ENCODE measurements around the gene SDCCAG8. TPM values are rescaled to one million over a fixed set of nuclear protein-coding genes. Genes with fewer than 3 reads are reported as not detected.
"Not testable (repeated sequence)": the region's sequence is repeated elsewhere in the genome, so short reads cannot be mapped to it uniquely, and the experiment has no call there.

The SDCCAG8 gene
- total and polyA plus RNA-seq, 10 donors = 14.8 to 79.3 (median 46.5) TPM

DNA sequence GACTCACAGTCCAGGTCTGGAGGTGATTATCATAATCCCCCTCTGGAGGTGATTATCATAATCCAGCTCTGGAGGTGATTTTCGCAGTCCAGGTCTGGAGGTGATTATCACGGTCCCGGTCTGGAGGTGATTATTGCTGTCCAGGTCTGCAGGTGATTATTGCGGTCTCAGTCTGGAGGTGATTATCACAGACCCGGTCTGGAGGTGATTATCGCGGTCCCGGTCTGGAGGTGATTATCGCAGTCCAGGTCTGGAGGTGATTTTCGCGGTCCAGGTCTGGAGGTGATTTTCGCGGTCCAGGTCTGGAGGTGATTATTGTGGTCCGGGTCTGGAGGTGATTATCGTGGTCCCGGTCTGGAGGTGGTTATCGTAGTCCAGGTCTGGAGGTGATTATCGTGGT is 76.6 kb downstream of the SDCCAG8 start:
- WGBS, 5 donors = 94 to 98% (median 95%) methylated on average over 18 of the region's 18 CpGs
- no peaks in the 10 kb centered on the region for H3K9me3 ChIP-seq
- H3K4me3 ChIP-seq = no peak overlapping the region
- H3K4me1 ChIP-seq = no peaks in the 10 kb centered on the region
- TF ChIP-seq, protein P1, sequence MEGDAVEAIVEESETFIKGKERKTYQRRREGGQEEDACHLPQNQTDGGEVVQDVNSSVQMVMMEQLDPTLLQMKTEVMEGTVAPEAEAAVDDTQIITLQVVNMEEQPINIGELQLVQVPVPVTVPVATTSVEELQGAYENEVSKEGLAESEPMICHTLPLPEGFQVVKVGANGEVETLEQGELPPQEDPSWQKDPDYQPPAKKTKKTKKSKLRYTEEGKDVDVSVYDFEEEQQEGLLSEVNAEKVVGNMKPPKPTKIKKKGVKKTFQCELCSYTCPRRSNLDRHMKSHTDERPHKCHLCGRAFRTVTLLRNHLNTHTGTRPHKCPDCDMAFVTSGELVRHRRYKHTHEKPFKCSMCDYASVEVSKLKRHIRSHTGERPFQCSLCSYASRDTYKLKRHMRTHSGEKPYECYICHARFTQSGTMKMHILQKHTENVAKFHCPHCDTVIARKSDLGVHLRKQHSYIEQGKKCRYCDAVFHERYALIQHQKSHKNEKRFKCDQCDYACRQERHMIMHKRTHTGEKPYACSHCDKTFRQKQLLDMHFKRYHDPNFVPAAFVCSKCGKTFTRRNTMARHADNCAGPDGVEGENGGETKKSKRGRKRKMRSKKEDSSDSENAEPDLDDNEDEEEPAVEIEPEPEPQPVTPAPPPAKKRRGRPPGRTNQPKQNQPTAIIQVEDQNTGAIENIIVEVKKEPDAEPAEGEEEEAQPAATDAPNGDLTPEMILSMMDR (IDR thresholded peaks at IDR 0.05 in 8 of 11, conservative IDR thresholded peaks at IDR 0.05 in 3 of 11) = no peak
- TF ChIP-seq POLR2A (IDR thresholded peaks at IDR 0.05) = no peak
- no peak for TF ChIP-seq POLR2AphosphoS5 (IDR thresholded peaks at IDR 0.05)
- H3K36me3 ChIP-seq = peaks cover 0 to 76% (median 19%) of the 10 kb centered on the region in 6 donors
- DNase-seq = no peak
- no peak overlapping the region for H3K27ac ChIP-seq
- intact Hi-C loops (cut with DNase I; ENCODE audit: low total_unique reads) = no loop called here
- no peaks in the 10 kb centered on the region for H3K27me3 ChIP-seq (replicated peaks in 1 of 7)

DNA sequence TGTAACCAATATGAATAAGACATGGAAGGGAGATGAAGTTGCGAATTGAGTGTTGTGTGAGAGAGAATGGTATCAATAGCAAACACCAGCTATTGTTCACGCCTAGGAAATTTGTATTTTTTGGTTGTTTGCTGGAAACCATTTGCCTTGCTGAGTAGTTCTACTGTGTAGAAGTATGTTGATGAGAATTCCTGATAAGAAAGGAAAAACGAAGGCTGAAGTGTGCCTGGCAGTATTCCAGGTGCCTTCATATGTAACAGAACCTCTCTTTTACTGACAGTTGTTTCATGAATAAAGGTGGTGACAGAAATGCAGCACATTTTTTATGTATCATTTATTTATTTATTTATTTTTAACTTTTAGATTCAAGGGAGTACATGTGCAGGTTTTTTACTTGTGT is 79.5 kb downstream of the SDCCAG8 start:
- Histone ChIP-seq H3K27me3 (replicated peaks in 1 of 7) (no peaks in the 10 kb centered on the region), H3K4me3 (no peak overlapping the region), H3K27ac (no peak overlapping the region), H3K9me3 (no peaks in the 10 kb centered on the region), H3K36me3 (peaks cover 0 to 82% (median 19%) of the 10 kb centered on the region in 6 donors), H3K4me1 (no peaks in the 10 kb centered on the region)
- TF ChIP-seq, protein P1 (IDR thresholded peaks at IDR 0.05 in 8 of 11, conservative IDR thresholded peaks at IDR 0.05 in 3 of 11) = no peak
- no peak for TF ChIP-seq POLR2A (IDR thresholded peaks at IDR 0.05)
- TF ChIP-seq POLR2AphosphoS5 (IDR thresholded peaks at IDR 0.05) = no peak
- 78 to 91% (median 87%) methylated on average over 3 of the region's 3 CpGs for WGBS, 5 donors
- no peak for DNase-seq
- intact Hi-C loops (cut with DNase I; ENCODE audit: low total_unique reads) = no loop called here

DNA sequence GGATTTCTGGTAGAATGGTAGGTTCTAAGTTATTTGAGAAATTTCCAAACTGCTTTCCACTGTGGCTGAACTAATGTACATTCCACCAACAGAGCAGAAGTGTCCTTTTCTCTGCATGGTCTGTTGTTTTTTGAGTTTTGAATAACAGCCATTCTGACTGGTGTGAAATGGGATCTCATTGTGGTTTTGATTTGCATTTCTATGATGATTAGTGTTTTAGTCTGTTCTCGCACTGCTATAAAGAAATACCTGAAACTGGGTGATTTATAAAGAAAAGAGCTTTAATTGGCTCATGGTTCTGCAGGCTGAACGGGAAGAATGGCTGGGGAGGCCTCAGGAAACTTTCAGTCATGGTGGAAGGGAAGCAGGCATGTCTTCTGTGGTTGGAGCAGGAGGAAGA is 80.3 kb downstream of the SDCCAG8 start:
- Histone ChIP-seq H3K27ac (no peak overlapping the region), H3K9me3 (no peaks in the 10 kb centered on the region), H3K27me3 (replicated peaks in 1 of 7) (no peaks in the 10 kb centered on the region), H3K4me1 (no peaks in the 10 kb centered on the region), H3K36me3 (peaks cover 0 to 81% (median 12%) of the 10 kb centered on the region in 6 donors), H3K4me3 (no peak overlapping the region)
- intact Hi-C loops (cut with DNase I; ENCODE audit: low total_unique reads) = no loop called here
- 63 to 86% (median 68%) methylated on average over 2 of the region's 2 CpGs for WGBS, 5 donors
- no peak for TF ChIP-seq POLR2A (IDR thresholded peaks at IDR 0.05)
- TF ChIP-seq, protein P1 (IDR thresholded peaks at IDR 0.05 in 8 of 11, conservative IDR thresholded peaks at IDR 0.05 in 3 of 11) = no peak
- no peak for TF ChIP-seq POLR2AphosphoS5 (IDR thresholded peaks at IDR 0.05)
- no peak for DNase-seq

DNA sequence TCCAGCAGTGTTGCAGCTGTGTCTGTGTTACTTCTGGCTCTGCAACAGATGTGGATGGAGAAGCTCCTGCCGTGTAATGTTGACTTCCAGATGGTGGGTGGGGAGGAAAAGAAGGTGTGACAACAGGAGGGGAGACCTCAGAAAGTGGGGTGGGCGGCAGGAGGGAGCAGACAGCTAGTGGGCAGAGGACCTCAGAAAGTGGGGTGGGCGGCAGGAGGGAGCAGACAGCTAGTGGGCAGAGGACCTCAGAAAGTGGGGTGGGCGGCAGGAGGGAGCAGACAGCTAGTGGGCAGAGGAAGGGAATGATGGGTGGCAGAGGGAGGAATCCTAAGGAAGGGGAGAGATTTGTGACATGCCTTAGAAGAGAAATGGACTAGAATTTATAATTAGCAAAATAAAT is 83.0 kb downstream of the SDCCAG8 start:
- H3K9me3 ChIP-seq; H3K4me3 ChIP-seq; H3K4me1 ChIP-seq; intact Hi-C loops (cut with DNase I; ENCODE audit: low total_unique reads); H3K27me3 ChIP-seq (replicated peaks in 1 of 7); H3K27ac ChIP-seq; DNase-seq: not testable (repeated sequence)
- 88 to 93% (median 91%) methylated on average over 3 to 4 of the region's 4 CpGs for WGBS, 5 donors
- peaks cover 0 to 73% (median 10%) of the 10 kb centered on the region in 6 donors for H3K36me3 ChIP-seq

DNA sequence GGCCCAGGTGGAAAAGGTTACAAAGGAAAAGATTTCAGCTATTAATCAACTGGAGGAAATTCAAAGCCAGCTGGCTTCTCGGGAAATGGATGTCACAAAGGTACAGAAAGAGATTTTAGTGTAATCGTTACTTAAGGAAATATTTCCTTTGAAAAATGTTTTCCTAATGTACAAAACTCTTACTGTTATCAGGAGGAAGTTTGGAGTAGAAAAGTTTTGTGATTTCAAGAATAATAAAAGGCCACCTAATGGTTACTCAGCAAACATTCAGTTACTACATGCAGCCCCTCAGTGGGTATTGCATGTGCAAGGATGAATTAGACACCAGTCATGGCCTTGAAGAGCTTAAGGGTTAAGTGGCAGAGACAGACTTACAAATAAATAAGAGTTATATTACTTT is 85.2 kb downstream of the SDCCAG8 start:
- TF ChIP-seq, protein P1 (IDR thresholded peaks at IDR 0.05 in 8 of 11, conservative IDR thresholded peaks at IDR 0.05 in 3 of 11) = no peak
- TF ChIP-seq POLR2AphosphoS5 (IDR thresholded peaks at IDR 0.05) = no peak
- TF ChIP-seq POLR2A (IDR thresholded peaks at IDR 0.05) = no peak
- H3K27ac ChIP-seq = no peak overlapping the region
- no peak for DNase-seq
- 57 to 80% (median 67%) methylated on average over 2 of the region's 2 CpGs for WGBS, 5 donors
- intact Hi-C loops (cut with DNase I; ENCODE audit: low total_unique reads) = loop anchor here (5.0 kb wide), 1 partner anchor 406 kb away; no protein-coding TSS in a partner anchor
- H3K4me3 ChIP-seq = no peak overlapping the region
- H3K36me3 ChIP-seq = peaks cover 0 to 54% (median 0%) of the 10 kb centered on the region in 6 donors
- H3K27me3 ChIP-seq (replicated peaks in 1 of 7) = no peaks in the 10 kb centered on the region
- H3K9me3 ChIP-seq = no peaks in the 10 kb centered on the region
- H3K4me1 ChIP-seq = peaks cover 0 to 16% (median 6%) of the 10 kb centered on the region in 6 donors

Data from spleen (tissue), 11 donors.